NB4 (cell line): ENCODE data around the gene TPM4.

ENCODE experiments used
- DNase-seq: peaks from one replicate; pipeline ENCODE4 v3.0.0; 2010; ENCODE audit warnings: low read depth
- H3K4me3 ChIP-seq: one replicate; pipeline ENCODE4 v1.5.1; 2011; ENCODE audit warnings: mild to moderate bottlenecking, low read depth, low read length, moderate library complexity
- MYC ChIP-seq: IDR thresholded peaks from 2 replicates; pipeline ENCODE4 v1.6.1; 2011; ENCODE audit warnings: low read depth, low read length
- POLR2A ChIP-seq: IDR thresholded peaks from 2 replicates; pipeline ENCODE4 v1.6.1; 2011; ENCODE audit warnings: mild to moderate bottlenecking; ENCODE audit not compliant: insufficient read length; ENCODE audit errors: extremely low read depth
- TF ChIP-seq, protein P1 (sequence below): IDR thresholded peaks from 2 replicates; pipeline ENCODE4 v1.6.1; 2011; ENCODE audit warnings: low read depth, low read length
- TF ChIP-seq, protein P2 (sequence below): IDR thresholded peaks from one replicate; pipeline ENCODE4 v1.5.1; 2012; ENCODE audit warnings: low read depth, low read length

Gene TPM4

DNA sequence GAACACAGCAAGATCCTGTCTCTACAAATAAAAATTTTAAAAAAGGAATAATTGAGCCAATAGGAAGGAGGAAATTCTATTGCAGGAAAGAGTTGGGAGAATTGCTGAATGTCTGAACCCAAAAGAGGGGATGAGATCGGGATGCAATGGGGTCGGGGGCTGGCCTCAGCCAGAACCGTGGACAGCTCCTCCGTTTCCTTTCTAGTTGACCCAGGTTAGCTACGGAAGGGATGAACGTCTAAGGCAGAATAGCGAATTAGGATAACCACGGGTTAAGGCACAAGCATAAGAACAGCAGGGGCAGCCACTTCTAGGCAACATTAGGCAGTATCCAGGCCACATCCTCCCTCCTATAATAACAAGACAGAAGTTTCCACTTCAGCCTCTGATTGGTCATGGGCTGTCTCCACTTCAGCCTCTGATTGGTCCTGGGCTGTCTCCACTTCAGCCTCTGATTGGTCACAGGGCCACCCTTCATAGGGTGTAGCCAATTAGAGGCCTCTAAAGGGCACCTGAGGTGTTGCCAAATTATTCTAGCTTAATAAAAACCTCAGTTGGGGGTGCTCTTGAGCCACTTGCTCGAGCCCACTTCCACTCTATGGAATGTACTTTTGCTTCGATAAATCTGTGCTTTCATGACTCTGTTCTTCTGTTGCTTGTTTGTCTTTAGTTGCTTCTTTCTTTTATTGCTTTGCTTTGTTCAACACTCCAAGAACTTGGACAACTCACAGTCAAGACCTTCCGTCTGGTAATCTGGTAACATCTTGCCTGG is 24.9 kb upstream of the TPM4 start:
- DNase-seq, result peak; percentile 63
- H3K4me3 ChIP-seq, result no peak overlapping the region
- TF ChIP-seq, protein P1, sequence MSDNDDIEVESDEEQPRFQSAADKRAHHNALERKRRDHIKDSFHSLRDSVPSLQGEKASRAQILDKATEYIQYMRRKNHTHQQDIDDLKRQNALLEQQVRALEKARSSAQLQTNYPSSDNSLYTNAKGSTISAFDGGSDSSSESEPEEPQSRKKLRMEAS, result no peak
- TF ChIP-seq POLR2A (no peak), MYC (no peak)
- TF ChIP-seq, protein P2, sequence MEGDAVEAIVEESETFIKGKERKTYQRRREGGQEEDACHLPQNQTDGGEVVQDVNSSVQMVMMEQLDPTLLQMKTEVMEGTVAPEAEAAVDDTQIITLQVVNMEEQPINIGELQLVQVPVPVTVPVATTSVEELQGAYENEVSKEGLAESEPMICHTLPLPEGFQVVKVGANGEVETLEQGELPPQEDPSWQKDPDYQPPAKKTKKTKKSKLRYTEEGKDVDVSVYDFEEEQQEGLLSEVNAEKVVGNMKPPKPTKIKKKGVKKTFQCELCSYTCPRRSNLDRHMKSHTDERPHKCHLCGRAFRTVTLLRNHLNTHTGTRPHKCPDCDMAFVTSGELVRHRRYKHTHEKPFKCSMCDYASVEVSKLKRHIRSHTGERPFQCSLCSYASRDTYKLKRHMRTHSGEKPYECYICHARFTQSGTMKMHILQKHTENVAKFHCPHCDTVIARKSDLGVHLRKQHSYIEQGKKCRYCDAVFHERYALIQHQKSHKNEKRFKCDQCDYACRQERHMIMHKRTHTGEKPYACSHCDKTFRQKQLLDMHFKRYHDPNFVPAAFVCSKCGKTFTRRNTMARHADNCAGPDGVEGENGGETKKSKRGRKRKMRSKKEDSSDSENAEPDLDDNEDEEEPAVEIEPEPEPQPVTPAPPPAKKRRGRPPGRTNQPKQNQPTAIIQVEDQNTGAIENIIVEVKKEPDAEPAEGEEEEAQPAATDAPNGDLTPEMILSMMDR, result no peak

DNA sequence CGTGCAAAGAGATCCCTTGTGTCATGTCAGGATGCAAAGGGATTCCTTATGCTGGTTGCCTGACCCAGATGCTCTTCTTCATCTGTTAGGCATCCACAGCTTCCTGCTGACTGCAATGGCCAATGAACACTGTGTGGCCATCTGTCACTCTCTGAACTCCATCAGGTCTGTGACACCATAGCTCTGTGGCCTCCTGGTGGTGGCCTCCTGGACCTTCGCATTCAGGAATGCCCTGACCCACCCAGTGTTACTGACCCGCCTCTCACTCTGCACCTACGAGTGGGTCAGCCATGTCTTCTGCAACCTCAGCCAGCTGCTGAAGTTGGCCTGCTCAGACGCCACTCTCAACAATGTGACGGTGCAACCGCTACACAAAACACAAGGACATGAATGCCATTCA is 23.9 kb upstream of the TPM4 start:
- TF ChIP-seq MYC (no peak), POLR2A (no peak)
- TF ChIP-seq, protein P2, result no peak
- TF ChIP-seq, protein P1, result no peak
- H3K4me3 ChIP-seq, result no peak overlapping the region
- no peak for DNase-seq

- TF ChIP-seq MYC (no peak), POLR2A (no peak)
- TF ChIP-seq, protein P1, result no peak
- TF ChIP-seq, protein P2, result no peak
- no peak overlapping the region for H3K4me3 ChIP-seq
- DNase-seq, result no peak
Observed at GRCh38 chr19:16057062-16057461, 19.2 kb upstream of the TPM4 start.

DNA sequence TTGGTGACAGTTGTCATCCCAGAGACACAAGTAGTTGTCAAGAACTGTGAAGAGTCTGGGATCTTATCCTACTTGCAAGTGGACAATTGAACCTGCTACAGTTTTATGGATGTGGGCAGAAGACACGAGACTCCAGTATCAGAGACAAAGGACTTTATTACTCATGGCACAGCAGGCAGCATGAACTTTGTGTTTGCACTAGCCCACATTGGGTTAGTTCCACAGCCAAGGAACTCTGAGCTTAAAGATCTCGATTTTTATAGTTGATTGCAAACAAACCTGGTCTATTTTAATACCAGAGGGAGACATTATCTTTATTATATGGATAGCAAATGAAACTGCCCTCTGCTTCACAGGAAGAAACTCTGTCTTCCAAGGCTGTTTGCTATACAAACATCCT is 16.0 kb upstream of the TPM4 start:
- no peak for TF ChIP-seq POLR2A
- TF ChIP-seq, protein P1, result no peak
- TF ChIP-seq, protein P2, result no peak
- no peak for TF ChIP-seq MYC

GRCh38 chr19:16061943-16062342 is 14.4 kb upstream of the TPM4 start:
- TF ChIP-seq, protein P1, result no peak
- no peak for TF ChIP-seq POLR2A
- TF ChIP-seq, protein P2, result no peak
- TF ChIP-seq MYC, result no peak
- no peak for DNase-seq

More for the DNA sequence above, 16.0 kb upstream of the TPM4 start:
- no peak overlapping the region for H3K4me3 ChIP-seq
- DNase-seq, result no peak

More at GRCh38 chr19:16061943-16062342, 14.4 kb upstream of the TPM4 start:
- no peak overlapping the region for H3K4me3 ChIP-seq
